GM12864 (cell line): ENCODE measurements around the gene PIN4.
"Not testable (repeated sequence)": the region's sequence is repeated elsewhere in the genome, so short reads cannot be mapped to it uniquely, and the experiment has no call there.

ENCODE experiments used
- DNase-seq: peaks from one replicate; pipeline ENCODE4 v3.0.0-alpha.2; 2011; ENCODE audit warnings: low read depth
- H3K4me3 ChIP-seq: 2 replicates; pipeline ENCODE4 v1.5.1; 2011; ENCODE audit warnings: mild to moderate bottlenecking, low read depth, low read length, control low read depth
- CTCF ChIP-seq: IDR thresholded peaks from 2 replicates; pipeline ENCODE4 v1.5.1; 2011; ENCODE audit warnings: low read depth, mild to moderate bottlenecking, moderate library complexity, low read length, control low read depth, inconsistent platforms; ENCODE audit errors: missing control alignments

The PIN4 gene

GRCh38 chrX:72159769-72160168 lies 21.8 kb upstream of the PIN4 start:
- TF ChIP-seq CTCF: no peak
- DNase-seq: no peak

GRCh38 chrX:72165551-72165950 lies 16.0 kb upstream of the PIN4 start:
- H3K4me3 ChIP-seq: no peak overlapping the region
- no peak for TF ChIP-seq CTCF
- no peak for DNase-seq

More at GRCh38 chrX:72159769-72160168, 21.8 kb upstream of the PIN4 start:
- H3K4me3 ChIP-seq: no peak overlapping the region

GRCh38 chrX:72169008-72169728 lies 12.4 kb upstream of the PIN4 start:
- no peak for TF ChIP-seq CTCF
- DNase-seq: no peak
- H3K4me3 ChIP-seq: no peak overlapping the region

GRCh38 chrX:72176289-72176688 lies 5.3 kb upstream of the PIN4 start:
- H3K4me3 ChIP-seq, DNase-seq: not testable (repeated sequence)

- H3K4me3 ChIP-seq: no peak overlapping the region
- no peak for DNase-seq
- no peak for TF ChIP-seq CTCF
Measured at GRCh38 chrX:72176981-72177380, 4.6 kb upstream of the PIN4 start.

- TF ChIP-seq CTCF: no peak
- peak overlapping the region; percentile 71 for H3K4me3 ChIP-seq
- DNase-seq: no peak
Measured at GRCh38 chrX:72180539-72180938, 1.0 kb upstream of the PIN4 start.

- DNase-seq: no peak
- H3K4me3 ChIP-seq: no peak overlapping the region; the same call in 1 of the 2 replicates
- no peak for TF ChIP-seq CTCF
Measured at GRCh38 chrX:72182924-72183323, 1.4 kb downstream of the PIN4 start.
